Measurements from ENCODE around the gene CDK8. TPM values are rescaled to one million over a fixed set of nuclear protein-coding genes. Genes with fewer than 3 reads are reported as not detected.
"Not testable (repeated sequence)": the region's sequence is repeated elsewhere in the genome, so short reads cannot be mapped to it uniquely, and the experiment has no call there.

The CDK8 gene
- total and polyA plus RNA-seq, 4 donors, result 17.2 to 43.0 (median 37.0) TPM

DNA sequence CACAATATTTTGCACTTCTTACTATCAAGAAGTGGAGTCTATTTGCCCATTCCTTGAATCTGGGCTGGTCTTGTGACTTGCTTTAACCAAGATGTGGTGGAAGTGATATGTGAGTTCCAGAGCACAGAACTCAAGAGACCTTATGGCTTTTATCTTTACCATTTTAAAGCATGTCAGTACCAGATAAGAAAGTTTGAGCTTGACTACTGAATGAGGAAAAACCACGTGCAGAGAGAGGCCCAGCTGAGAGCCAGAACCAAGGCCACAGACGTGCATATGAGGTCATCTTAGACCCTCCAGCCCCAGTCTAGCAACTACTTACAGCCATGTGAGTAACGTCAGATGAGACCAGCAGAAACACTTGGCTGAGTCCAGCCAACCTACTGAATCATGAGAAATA, 6.3 kb upstream of the CDK8 start:
- H3K27me3 ChIP-seq (ENCODE audit: control insufficient read depth, insufficient read depth, low read length), result no peaks in the 10 kb centered on the region
- no peak overlapping the region for H3K27ac ChIP-seq (ENCODE audit: low read depth, low read length)
- no peaks in the 10 kb centered on the region for H3K4me1 ChIP-seq (ENCODE audit: control insufficient read depth, insufficient read depth, low read length)
- H3K4me3 ChIP-seq (ENCODE audit: low read depth, low read length), result no peak overlapping the region
- peaks cover 3% of the 10 kb centered on the region for H3K9me3 ChIP-seq (ENCODE audit: control insufficient read depth, insufficient read depth, low read length)
- DNase-seq (ENCODE audit: low read depth in 4 of 6, low spot score in 6 of 6), result no peak
- H3K36me3 ChIP-seq (ENCODE audit: control insufficient read depth, insufficient read depth, low read length), result no peaks in the 10 kb centered on the region
- WGBS (ENCODE audit: insufficient coverage), result 67% methylated on average over 2 of the region's 3 CpGs

GRCh38 chr13:26249551-26249950, 4.4 kb upstream of the CDK8 start:
- no peak overlapping the region for H3K4me3 ChIP-seq (ENCODE audit: low read depth, low read length)
- H3K27ac ChIP-seq (ENCODE audit: low read depth, low read length), result no peak overlapping the region
- H3K9me3 ChIP-seq (ENCODE audit: control insufficient read depth, insufficient read depth, low read length), result no peaks in the 10 kb centered on the region
- no peaks in the 10 kb centered on the region for H3K27me3 ChIP-seq (ENCODE audit: control insufficient read depth, insufficient read depth, low read length)
- H3K36me3 ChIP-seq (ENCODE audit: control insufficient read depth, insufficient read depth, low read length), result no peaks in the 10 kb centered on the region
- no peaks in the 10 kb centered on the region for H3K4me1 ChIP-seq (ENCODE audit: control insufficient read depth, insufficient read depth, low read length)
- no peak for DNase-seq (ENCODE audit: low read depth in 4 of 6, low spot score in 6 of 6)

DNA sequence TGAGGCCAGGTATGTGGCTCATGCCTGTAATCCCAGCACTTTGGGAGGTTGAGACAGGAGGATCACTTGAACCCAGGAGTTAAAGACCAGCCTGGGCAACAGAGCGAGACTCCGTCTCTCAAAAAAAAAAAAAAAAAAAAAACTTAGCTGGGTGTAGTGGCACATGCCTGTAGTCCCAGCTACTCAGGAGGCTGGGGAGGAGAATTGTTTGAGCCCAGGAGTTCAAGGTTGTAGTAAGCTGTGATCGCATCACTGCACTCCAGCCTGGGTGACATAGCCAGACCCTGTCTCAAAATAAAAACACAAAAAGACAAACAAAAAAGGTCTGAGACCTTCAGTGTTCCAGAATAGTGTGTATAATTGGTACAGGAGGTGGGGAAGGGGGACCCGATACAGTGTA, 1.9 kb upstream of the CDK8 start:
- H3K36me3 ChIP-seq (ENCODE audit: control insufficient read depth, insufficient read depth, low read length); H3K27me3 ChIP-seq (ENCODE audit: control insufficient read depth, insufficient read depth, low read length); H3K9me3 ChIP-seq (ENCODE audit: control insufficient read depth, insufficient read depth, low read length); DNase-seq (ENCODE audit: low read depth in 4 of 6, low spot score in 6 of 6); H3K4me1 ChIP-seq (ENCODE audit: control insufficient read depth, insufficient read depth, low read length); H3K27ac ChIP-seq (ENCODE audit: low read depth, low read length); H3K4me3 ChIP-seq (ENCODE audit: low read depth, low read length): not testable (repeated sequence)
- no CpG with 5 or more reads among the region's 4 CpGs for WGBS (ENCODE audit: insufficient coverage)

DNA sequence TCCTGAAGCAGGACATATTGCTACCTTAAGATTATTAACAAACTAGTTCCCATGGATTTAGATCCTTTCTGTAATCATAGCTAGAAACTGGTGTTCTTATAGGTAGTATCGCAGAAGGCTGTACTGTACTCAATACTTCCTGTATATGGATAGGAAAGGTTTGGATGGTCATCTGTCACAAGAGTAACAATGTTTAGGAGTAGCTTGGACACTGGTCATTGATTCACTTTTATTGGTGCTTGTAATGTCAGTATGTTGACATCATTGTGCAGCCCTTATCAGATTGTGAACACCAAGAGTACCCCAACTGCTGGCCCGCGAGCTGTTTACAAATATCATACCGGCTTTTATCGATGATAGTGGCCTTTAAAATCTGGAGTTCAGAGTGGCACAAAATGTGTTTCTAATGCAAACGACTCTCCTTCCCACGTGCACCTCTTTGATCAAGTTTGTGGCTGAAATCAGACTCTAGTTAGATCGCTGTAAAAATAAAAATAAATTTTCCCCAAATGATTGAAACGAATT, 605 bp upstream of the CDK8 start:
- WGBS (ENCODE audit: insufficient coverage), result no CpG with 5 or more reads among the region's 9 CpGs

DNA sequence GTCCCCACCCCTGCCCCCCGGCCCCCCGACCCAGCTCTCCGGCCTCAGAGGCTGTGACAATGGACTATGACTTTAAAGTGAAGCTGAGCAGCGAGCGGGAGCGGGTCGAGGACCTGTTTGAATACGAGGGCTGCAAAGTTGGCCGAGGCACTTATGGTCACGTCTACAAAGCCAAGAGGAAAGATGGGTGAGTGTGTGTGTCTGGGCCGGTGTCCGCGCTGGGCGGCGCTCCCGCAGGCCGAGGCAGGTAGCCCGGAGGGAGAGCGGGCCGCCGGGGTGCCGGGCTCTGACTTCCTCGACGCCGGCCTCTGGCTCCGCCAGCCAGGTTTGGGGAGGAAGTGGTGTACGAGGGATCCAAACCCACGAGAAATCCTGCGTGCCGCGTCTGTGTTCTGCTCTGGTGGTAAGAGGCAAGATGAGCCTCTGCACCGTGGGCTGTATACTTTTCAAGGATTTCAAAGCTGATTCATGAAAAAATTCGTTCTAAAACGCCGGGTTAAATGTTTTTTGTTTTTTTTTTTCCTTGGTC, 718 bp downstream of the CDK8 start:
- Histone ChIP-seq H3K36me3 (ENCODE audit: control insufficient read depth, insufficient read depth, low read length) (no peaks in the 10 kb centered on the region), H3K27me3 (ENCODE audit: control insufficient read depth, insufficient read depth, low read length) (no peaks in the 10 kb centered on the region), H3K9me3 (ENCODE audit: control insufficient read depth, insufficient read depth, low read length) (no peaks in the 10 kb centered on the region), H3K4me3 (ENCODE audit: low read depth, low read length) (peak overlapping the region; percentile 64), H3K27ac (ENCODE audit: low read depth, low read length) (peak overlapping the region; percentile 33), H3K4me1 (ENCODE audit: control insufficient read depth, insufficient read depth, low read length) (no peaks in the 10 kb centered on the region)
- 0% methylated on average over 32 of the region's 35 CpGs for WGBS (ENCODE audit: insufficient coverage)
- DNase-seq (ENCODE audit: low read depth in 4 of 6, low spot score in 6 of 6), result peak in 4 of 6 donors; percentile 20 to 70 (median 52)

More for the DNA sequence above, 605 bp upstream of the CDK8 start:
- peak overlapping the region; percentile 64 for H3K4me3 ChIP-seq (ENCODE audit: low read depth, low read length)
- H3K9me3 ChIP-seq (ENCODE audit: control insufficient read depth, insufficient read depth, low read length), result no peaks in the 10 kb centered on the region
- no peaks in the 10 kb centered on the region for H3K27me3 ChIP-seq (ENCODE audit: control insufficient read depth, insufficient read depth, low read length)
- H3K27ac ChIP-seq (ENCODE audit: low read depth, low read length), result peak overlapping the region; percentile 90
- no peaks in the 10 kb centered on the region for H3K36me3 ChIP-seq (ENCODE audit: control insufficient read depth, insufficient read depth, low read length)
- DNase-seq (ENCODE audit: low read depth in 4 of 6, low spot score in 6 of 6), result no peak
- no peaks in the 10 kb centered on the region for H3K4me1 ChIP-seq (ENCODE audit: control insufficient read depth, insufficient read depth, low read length)

- H3K27me3 ChIP-seq (ENCODE audit: control insufficient read depth, insufficient read depth, low read length), result no peaks in the 10 kb centered on the region
- WGBS (ENCODE audit: insufficient coverage), result 0% methylated on average over 2 of the region's 7 CpGs
- H3K4me3 ChIP-seq (ENCODE audit: low read depth, low read length), result peak overlapping the region; percentile 64
- no peaks in the 10 kb centered on the region for H3K4me1 ChIP-seq (ENCODE audit: control insufficient read depth, insufficient read depth, low read length)
- DNase-seq (ENCODE audit: low read depth in 4 of 6, low spot score in 6 of 6), result peak in 2 of 6 donors; percentile 1 to 53
- H3K9me3 ChIP-seq (ENCODE audit: control insufficient read depth, insufficient read depth, low read length), result no peaks in the 10 kb centered on the region
- H3K36me3 ChIP-seq (ENCODE audit: control insufficient read depth, insufficient read depth, low read length), result no peaks in the 10 kb centered on the region
- peak overlapping the region; percentile 33 for H3K27ac ChIP-seq (ENCODE audit: low read depth, low read length)
Observed at GRCh38 chr13:26255115-26255514, 1.2 kb downstream of the CDK8 start.

DNA sequence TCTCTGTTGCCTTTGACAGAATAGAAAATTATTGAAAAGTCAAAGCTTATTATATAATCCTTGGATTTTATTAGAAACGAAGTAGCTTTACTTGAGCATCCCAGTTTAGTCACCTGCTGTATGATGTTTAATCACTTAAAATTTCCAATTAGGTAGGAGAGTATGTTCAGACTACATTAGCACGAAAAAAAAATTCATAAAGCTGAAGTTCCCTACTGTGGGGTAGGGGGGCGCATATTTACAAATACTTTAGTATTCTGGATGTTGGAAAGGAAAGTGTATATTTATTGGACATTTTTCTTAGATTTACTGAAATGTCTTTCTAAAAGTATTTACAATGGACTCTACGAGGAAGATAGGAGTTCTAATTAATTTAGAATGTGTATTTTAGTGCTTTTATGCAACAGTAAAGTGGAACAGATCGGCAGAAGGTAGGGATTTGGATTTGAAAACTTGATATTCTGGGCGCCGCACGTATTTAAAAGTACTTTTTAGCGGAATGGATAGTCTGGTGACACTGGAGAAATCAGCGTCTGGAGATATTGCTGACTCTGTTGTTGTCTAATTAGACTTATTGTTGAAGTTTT, 1.9 kb downstream of the CDK8 start:
- Histone ChIP-seq H3K4me3 (ENCODE audit: low read depth, low read length) (peak overlapping the region; percentile 64), H3K9me3 (ENCODE audit: control insufficient read depth, insufficient read depth, low read length) (no peaks in the 10 kb centered on the region), H3K36me3 (ENCODE audit: control insufficient read depth, insufficient read depth, low read length) (no peaks in the 10 kb centered on the region), H3K4me1 (ENCODE audit: control insufficient read depth, insufficient read depth, low read length) (no peaks in the 10 kb centered on the region), H3K27ac (ENCODE audit: low read depth, low read length) (no peak overlapping the region), H3K27me3 (ENCODE audit: control insufficient read depth, insufficient read depth, low read length) (no peaks in the 10 kb centered on the region)
- 29% methylated on average over 5 of the region's 10 CpGs for WGBS (ENCODE audit: insufficient coverage)
- DNase-seq (ENCODE audit: low read depth in 4 of 6, low spot score in 6 of 6), result peak in 2 of 6 donors; percentile 25 to 69

DNA sequence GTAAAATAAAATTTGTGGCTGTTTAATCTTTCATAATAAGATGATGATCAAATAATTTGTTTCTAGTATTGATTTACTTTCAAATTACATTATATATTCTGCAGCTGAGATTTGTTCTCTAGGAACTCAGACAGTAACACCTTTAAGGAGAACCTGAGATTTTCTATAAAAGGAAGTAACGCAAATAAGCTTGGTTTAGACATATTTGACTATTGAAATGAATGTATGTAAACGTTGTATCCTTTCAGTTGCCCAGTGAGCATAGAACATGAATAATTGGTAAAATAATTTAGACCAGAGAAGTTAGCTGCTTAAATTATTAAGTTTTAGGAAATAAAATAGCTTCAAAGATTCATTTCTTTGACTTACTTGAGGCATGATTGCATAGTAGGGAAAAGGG, 3.1 kb downstream of the CDK8 start:
- H3K36me3 ChIP-seq (ENCODE audit: control insufficient read depth, insufficient read depth, low read length), result no peaks in the 10 kb centered on the region
- no peaks in the 10 kb centered on the region for H3K4me1 ChIP-seq (ENCODE audit: control insufficient read depth, insufficient read depth, low read length)
- H3K9me3 ChIP-seq (ENCODE audit: control insufficient read depth, insufficient read depth, low read length), result no peaks in the 10 kb centered on the region
- DNase-seq (ENCODE audit: low read depth in 4 of 6, low spot score in 6 of 6), result no peak
- no peak overlapping the region for H3K27ac ChIP-seq (ENCODE audit: low read depth, low read length)
- peak overlapping the region; percentile 64 for H3K4me3 ChIP-seq (ENCODE audit: low read depth, low read length)
- 80% methylated on average over 1 of the region's 2 CpGs for WGBS (ENCODE audit: insufficient coverage)
- H3K27me3 ChIP-seq (ENCODE audit: control insufficient read depth, insufficient read depth, low read length), result no peaks in the 10 kb centered on the region

DNA sequence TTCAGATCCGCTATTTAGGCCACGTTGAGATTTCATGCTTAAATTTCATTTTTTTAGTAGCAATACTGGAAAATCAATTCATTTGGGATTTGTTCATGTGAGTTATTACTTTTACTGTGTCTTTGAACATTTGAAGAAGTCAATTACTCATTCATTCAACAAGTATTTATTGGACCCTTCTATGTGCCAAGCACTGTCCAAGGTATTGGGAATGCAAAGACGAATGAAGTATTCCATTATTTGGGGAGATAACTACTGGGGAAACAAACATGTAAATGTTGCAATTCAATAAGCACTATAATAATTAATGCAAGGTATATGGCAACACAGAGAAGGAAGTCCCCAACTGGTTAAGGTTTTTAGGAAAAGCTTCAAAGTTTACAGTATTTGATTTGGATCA, 5.7 kb downstream of the CDK8 start:
- DNase-seq (ENCODE audit: low read depth in 4 of 6, low spot score in 6 of 6), result no peak
- H3K9me3 ChIP-seq (ENCODE audit: control insufficient read depth, insufficient read depth, low read length), result no peaks in the 10 kb centered on the region
- no peak overlapping the region for H3K27ac ChIP-seq (ENCODE audit: low read depth, low read length)
- no peak overlapping the region for H3K4me3 ChIP-seq (ENCODE audit: low read depth, low read length)
- no CpG with 5 or more reads among the region's 3 CpGs for WGBS (ENCODE audit: insufficient coverage)
- H3K4me1 ChIP-seq (ENCODE audit: control insufficient read depth, insufficient read depth, low read length), result no peaks in the 10 kb centered on the region
- no peaks in the 10 kb centered on the region for H3K36me3 ChIP-seq (ENCODE audit: control insufficient read depth, insufficient read depth, low read length)
- no peaks in the 10 kb centered on the region for H3K27me3 ChIP-seq (ENCODE audit: control insufficient read depth, insufficient read depth, low read length)

DNA sequence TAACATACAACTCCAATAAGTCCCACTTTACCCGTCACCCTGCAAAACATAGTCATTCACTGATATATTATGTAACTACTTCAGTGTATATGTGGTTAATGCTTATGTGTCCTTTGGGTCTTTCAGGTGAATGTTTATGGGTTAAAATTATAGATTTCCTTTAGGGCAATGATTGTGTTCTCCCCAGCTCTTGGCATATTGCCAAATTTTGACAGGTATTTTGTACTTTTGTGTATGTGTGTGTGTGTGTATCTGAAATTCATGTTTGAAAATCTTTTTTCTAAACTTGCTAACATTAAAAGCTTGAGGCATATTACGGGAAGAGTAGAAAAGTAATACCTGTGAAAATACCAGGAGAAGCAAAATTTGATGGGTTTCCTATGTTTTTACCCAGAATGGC, 8.2 kb downstream of the CDK8 start:
- no peak overlapping the region for H3K27ac ChIP-seq (ENCODE audit: low read depth, low read length)
- no peaks in the 10 kb centered on the region for H3K27me3 ChIP-seq (ENCODE audit: control insufficient read depth, insufficient read depth, low read length)
- no peak for DNase-seq (ENCODE audit: low read depth in 4 of 6, low spot score in 6 of 6)
- H3K4me3 ChIP-seq (ENCODE audit: low read depth, low read length), result no peak overlapping the region
- H3K4me1 ChIP-seq (ENCODE audit: control insufficient read depth, insufficient read depth, low read length), result no peaks in the 10 kb centered on the region
- no peaks in the 10 kb centered on the region for H3K36me3 ChIP-seq (ENCODE audit: control insufficient read depth, insufficient read depth, low read length)
- no peaks in the 10 kb centered on the region for H3K9me3 ChIP-seq (ENCODE audit: control insufficient read depth, insufficient read depth, low read length)
- no CpG with 5 or more reads among the region's 2 CpGs for WGBS (ENCODE audit: insufficient coverage)
